Dermis blood vessel endothelial cell (primary cell): Measurements from ENCODE around the gene PCDHB2. TPM values are rescaled to one million over a fixed set of nuclear protein-coding genes. Genes with fewer than 3 reads are reported as not detected.
"Not testable (repeated sequence)": the region's sequence is repeated elsewhere in the genome, so short reads cannot be mapped to it uniquely, and the experiment has no call there.

ENCODE experiments used
- DNase-seq: peaks from one replicate; pipeline ENCODE4 v3.0.0; 2010
- total RNA-seq: library from RNA; depleted of rRNA; stranded (reverse); fragments of >200 nt; gene quantifications from 2 replicates; pipeline ENCODE4 v1.2.3, GENCODE V29; 2014

Gene PCDHB2
- total RNA-seq, result 0.88 and 1.4 TPM in 2 replicates

DNA sequence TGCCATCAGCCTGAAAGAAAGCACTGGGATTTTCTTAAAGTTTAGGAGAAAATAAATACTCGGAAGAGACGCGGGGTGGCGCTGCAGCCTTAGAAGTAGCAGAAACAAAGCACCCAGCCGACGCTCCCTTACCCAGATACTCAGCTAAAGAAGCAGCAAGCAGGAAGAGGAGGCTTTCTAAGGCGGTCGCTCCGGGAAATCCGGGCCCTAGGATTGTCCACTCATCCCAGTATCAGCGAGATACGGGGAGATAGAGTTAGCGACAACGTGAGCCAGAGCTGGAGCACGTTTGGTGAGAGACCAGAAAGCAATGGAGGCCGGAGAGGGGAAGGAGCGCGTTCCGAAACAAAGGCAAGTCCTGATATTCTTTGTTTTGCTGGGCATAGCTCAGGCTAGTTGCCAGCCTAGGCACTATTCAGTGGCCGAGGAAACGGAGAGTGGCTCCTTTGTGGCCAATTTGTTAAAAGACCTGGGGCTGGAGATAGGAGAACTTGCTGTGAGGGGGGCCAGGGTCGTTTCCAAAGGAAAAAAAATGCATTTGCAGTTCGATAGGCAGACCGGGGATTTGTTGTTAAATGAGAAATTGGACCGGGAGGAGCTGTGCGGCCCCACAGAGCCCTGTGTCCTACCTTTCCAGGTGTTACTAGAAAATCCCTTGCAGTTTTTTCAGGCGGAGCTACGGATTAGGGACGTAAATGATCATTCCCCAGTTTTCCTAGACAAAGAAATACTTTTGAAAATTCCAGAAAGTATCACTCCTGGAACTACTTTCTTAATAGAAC, at the start of gene PCDHB2:
Gene PCDHB2, plus strand, starts transcription at position 135 of the 782 bp plus-strand sequence. Its CDS starts 176 bp downstream, at position 311.
- DNase-seq, result peak; percentile 50

DNA sequence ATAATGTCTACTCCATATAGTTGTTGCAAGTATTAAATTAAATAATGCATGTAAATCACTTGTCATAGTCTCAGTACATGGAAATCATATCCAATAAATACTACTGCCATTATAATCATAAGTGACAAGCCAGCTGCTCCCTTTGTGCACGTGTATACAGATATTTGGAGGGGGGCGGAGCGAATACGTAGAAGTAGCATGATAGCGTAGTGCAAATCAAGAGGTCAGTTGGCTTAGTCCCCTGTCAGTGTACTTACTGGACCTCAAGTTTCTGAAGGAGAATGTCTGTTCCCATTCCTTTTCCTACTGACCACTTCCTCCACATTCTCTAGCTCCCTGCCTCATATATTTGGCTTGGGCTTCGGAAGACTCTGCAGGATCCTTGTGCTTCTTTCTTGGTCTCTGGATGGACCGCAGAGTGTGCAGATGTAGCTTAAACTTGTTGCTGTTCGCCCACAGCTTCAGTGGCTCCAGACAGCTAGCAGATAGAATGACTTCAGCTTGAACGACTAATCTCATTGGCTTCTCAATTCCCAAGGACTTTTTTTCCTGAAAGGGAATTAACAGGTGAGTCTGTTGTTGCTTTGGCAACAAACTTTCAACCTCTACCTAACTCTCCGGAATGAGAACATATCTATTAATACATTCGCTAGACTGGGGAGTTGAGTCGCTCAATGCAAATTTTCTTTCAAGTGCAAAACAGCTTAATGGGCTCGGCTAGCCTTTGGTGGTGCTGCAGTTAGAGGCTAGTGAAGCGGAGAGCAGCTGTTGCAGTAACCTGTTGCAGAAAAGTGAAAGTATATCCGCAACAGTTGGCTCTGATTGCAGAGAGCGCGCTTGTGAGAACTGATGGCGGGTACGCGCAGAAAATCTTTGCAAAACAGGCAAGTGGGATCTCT, 43.5 kb upstream of the PCDHB2 start, which contains the start of gene PCDHB1:
Gene PCDHB1, plus strand, starts transcription at position 753 of the 899 bp plus-strand sequence. Its CDS starts 97 bp downstream, at position 850.
- no peak for DNase-seq

DNA sequence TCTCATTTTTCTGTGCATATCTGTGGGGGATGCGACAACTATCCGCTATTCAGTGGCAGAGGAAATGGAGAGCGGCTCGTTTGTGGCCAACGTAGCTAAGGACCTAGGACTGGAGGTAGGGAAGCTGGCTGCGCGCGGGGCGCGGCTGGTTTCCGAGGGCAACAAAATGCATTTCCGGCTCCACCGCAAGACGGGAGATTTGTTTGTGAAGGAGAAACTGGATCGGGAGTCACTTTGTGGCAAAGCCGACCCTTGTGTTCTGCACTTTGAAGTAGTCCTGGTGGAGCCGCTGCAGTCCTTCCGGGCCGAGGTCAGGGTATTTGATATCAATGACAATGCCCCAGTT, 42.9 kb upstream of the PCDHB2 start:
- no peak for DNase-seq

- no peak for DNase-seq
These were observed 16.6 kb upstream of the PCDHB2 start for GRCh38 chr5:141077826-141078225.

DNA sequence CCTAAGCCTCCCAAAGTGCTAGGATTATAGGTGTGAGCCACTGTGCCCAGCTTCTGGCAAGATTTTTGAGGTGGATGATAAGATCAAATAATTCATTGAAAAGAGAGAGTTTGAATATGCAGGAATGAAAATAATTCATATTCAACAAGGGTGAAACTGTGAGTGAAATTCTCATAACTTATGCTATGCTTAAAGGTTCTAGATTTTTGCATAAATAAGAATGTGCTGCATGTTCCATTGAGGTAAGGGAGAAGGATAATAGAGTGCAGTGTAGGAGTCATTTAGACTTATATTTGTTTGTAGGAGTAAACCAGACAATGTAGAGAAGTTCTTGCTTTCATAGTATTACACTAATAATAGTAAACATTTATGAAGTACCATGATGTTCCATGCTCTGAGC, 12.2 kb upstream of the PCDHB2 start:
- no peak for DNase-seq

GRCh38 chr5:141084487-141084989, 9.9 kb upstream of the PCDHB2 start:
- DNase-seq, result peak; percentile 66

GRCh38 chr5:141095263-141095641, 837 bp downstream of the PCDHB2 start:
- DNase-seq, result no peak

DNA sequence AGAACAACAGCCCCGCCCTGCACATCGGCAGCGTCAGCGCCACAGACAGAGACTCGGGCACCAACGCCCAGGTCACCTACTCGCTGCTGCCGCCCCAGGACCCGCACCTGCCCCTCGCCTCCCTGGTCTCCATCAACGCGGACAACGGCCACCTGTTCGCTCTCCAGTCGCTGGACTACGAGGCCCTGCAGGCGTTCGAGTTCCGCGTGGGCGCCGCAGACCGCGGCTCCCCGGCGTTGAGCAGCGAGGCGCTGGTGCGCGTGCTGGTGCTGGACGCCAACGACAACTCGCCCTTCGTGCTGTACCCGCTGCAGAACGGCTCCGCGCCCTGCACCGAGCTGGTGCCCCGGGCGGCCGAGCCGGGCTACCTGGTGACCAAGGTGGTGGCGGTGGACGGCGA, 1.8 kb downstream of the PCDHB2 start:
- DNase-seq, result not testable (repeated sequence)

- DNase-seq, result not testable (repeated sequence)
These were observed 2.2 kb downstream of the PCDHB2 start for GRCh38 chr5:141096586-141096985.

DNA sequence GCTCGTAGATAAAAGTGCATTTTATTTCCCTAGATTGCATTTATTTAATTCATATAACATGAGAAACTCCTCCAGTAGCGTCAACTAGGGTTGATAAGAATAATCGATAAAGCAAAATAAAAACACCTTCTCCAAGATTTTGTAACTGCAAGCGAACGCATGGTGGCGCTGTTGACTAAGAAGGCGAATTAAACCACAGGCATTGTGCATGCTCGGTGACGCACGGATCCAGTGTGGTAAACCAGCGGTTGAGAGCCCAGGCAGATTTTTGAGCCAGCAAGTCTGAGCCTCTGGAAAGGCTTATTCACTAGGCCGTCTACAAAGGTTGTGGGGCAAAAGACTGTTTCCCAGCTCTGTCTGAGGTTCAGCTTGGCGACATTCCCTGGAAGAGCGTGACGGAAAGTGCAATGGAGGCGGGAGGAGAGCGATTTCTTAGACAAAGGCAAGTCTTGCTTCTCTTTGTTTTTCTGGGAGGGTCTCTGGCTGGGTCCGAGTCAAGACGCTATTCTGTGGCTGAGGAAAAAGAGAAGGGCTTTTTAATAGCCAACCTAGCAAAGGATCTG, 5.9 kb downstream of the PCDHB2 start, which contains the start of gene PCDHB3:
Gene PCDHB3, plus strand, starts transcription at position 231 of the 563 bp plus-strand sequence. Its CDS starts 177 bp downstream, at position 408.
- peak; percentile 57 for DNase-seq

- no peak for DNase-seq
These were observed 6.6 kb downstream of the PCDHB2 start for GRCh38 chr5:141101059-141101458.

DNA sequence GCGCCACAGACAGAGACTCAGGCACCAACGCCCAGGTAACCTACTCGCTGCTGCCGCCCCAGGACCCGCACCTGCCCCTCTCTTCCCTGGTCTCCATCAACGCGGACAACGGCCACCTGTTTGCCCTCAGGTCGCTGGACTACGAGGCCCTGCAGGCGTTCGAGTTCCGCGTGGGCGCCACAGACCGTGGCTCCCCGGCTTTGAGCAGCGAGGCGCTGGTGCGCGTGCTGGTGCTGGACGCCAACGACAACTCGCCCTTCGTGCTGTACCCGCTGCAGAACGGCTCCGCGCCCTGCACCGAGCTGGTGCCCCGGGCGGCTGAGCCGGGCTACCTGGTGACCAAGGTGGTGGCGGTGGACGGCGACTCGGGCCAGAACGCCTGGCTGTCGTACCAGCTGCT, 7.7 kb downstream of the PCDHB2 start:
- DNase-seq, result not testable (repeated sequence)

GRCh38 chr5:141102471-141102870, 8.1 kb downstream of the PCDHB2 start:
- not testable (repeated sequence) for DNase-seq

- DNase-seq, result no peak
These were observed 10.9 kb downstream of the PCDHB2 start for GRCh38 chr5:141105350-141105749.

DNA sequence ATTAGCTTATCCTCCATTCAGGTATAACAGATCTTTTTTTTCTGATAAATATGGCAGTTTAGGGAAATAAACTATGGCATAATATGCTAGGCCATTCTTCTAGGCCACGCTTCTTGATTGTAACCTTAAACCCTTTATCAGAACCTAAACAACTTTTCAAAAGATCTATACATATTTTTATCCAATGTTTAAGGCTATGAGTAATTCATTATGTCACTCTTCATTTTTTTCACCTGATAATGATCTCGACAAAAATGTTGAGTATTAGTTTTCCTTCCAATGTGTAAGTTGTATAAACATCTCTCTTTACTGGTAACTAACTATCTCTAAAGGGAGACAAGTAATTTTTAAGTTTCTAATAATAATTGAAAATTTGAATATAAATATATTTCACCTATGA, 24.8 kb downstream of the PCDHB2 start:
- DNase-seq, result no peak

GRCh38 chr5:141121563-141121962, 27.1 kb downstream of the PCDHB2 start, which contains the start of gene PCDHB4:
Gene PCDHB4 (plus strand): TSS chr5:141121818. CDS start chr5:141121999, 181 bp downstream.
- DNase-seq, result peak; percentile 15

- DNase-seq, result no peak
These were observed 27.6 kb downstream of the PCDHB2 start for GRCh38 chr5:141121985-141122384.

DNA sequence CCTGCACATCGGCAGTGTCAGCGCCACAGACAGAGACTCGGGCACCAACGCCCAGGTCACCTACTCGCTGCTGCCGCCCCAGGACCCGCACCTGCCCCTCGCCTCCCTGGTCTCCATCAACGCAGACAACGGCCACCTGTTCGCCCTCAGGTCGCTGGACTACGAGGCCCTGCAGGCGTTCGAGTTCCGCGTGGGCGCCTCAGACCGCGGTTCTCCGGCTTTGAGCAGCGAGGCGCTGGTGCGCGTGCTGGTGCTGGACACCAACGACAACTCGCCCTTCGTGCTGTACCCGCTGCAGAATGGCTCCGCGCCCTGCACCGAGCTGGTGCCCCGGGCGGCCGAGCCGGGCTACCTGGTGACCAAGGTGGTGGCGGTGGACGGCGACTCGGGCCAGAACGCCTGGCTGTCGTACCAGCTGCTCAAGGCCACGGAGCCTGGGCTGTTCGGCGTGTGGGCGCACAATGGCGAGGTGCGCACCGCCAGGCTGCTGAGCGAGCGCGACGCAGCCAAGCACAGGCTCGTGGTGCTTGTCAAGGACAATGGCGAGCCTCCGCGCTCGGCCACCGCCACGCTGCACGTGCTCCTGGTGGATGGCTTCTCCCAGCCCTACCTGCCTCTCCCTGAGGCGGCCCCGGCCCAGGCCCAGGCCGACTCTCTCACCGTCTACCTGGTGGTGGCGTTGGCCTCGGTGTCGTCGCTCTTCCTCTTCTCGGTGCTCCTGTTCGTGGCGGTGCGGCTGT, 29.2 kb downstream of the PCDHB2 start:
- not testable (repeated sequence) for DNase-seq

GRCh38 chr5:141127305-141127704, 32.9 kb downstream of the PCDHB2 start:
- no peak for DNase-seq

- peak; percentile 48 for DNase-seq
These were observed 40.8 kb downstream of the PCDHB2 start, which contains the start of gene PCDHB5 for GRCh38 chr5:141135030-141135717. Gene PCDHB5 (plus strand): TSS chr5:141135206. CDS start chr5:141135435, 229 bp downstream.

GRCh38 chr5:141135718-141136266, 41.4 kb downstream of the PCDHB2 start:
- DNase-seq, result no peak
